Stimulated activated CD8-positive, alpha-beta memory T cell treated with anti-CD3 and anti-CD28 coated beads, Interleukin-15, amount 100 ng/mL, for 24 hours (primary cell): Measurements from ENCODE around the gene SYNM.
A peak's percentile ranks its signal among the peaks of the same experiment; 100 is the strongest.
"Not testable (repeated sequence)": the region's sequence is repeated elsewhere in the genome, so short reads cannot be mapped to it uniquely, and the experiment has no call there.

Source experiments
- DNase-seq: peaks from one replicate; pipeline ENCODE4 v3.0.0-alpha.2; 2020; ENCODE audit warnings: low read depth

The SYNM gene

GRCh38 chr15:99104788-99105513 lies at the start of gene SYNM:
SYNM (plus strand) TSS chr15:99105080; CDS start chr15:99105200, 120 bp downstream.
- no peak for DNase-seq

- no peak for DNase-seq
Measured at GRCh38 chr15:99055555-99056134, 49.2 kb upstream of the SYNM start.

- no peak for DNase-seq
Measured at GRCh38 chr15:99057020-99057419, 47.9 kb upstream of the SYNM start.

- DNase-seq, result no peak
Measured at GRCh38 chr15:99057697-99058420, 47.0 kb upstream of the SYNM start.

- no peak for DNase-seq
Measured at GRCh38 chr15:99058421-99058870, 46.4 kb upstream of the SYNM start.

GRCh38 chr15:99059010-99059981 lies 45.6 kb upstream of the SYNM start:
- DNase-seq, result peak; percentile 35

GRCh38 chr15:99060186-99060585 lies 44.7 kb upstream of the SYNM start:
- not testable (repeated sequence) for DNase-seq

GRCh38 chr15:99062226-99062625 lies 42.7 kb upstream of the SYNM start:
- DNase-seq, result no peak

GRCh38 chr15:99068186-99068585 lies 36.7 kb upstream of the SYNM start:
- DNase-seq, result no peak

- no peak for DNase-seq
Measured at GRCh38 chr15:99070208-99070607, 34.7 kb upstream of the SYNM start.

- DNase-seq, result no peak
Measured at GRCh38 chr15:99071091-99071680, 33.7 kb upstream of the SYNM start.

GRCh38 chr15:99073008-99073717 lies 31.7 kb upstream of the SYNM start:
- DNase-seq, result no peak

GRCh38 chr15:99074446-99074845 lies 30.4 kb upstream of the SYNM start:
- no peak for DNase-seq

GRCh38 chr15:99075059-99075652 lies 29.7 kb upstream of the SYNM start:
- DNase-seq, result not testable (repeated sequence)

GRCh38 chr15:99076109-99076508 lies 28.8 kb upstream of the SYNM start:
- DNase-seq, result no peak

- peak; percentile 6 for DNase-seq
Measured at GRCh38 chr15:99076555-99077308, 28.1 kb upstream of the SYNM start.

- DNase-seq, result no peak
Measured at GRCh38 chr15:99082798-99083197, 22.1 kb upstream of the SYNM start.

GRCh38 chr15:99084965-99085364 lies 19.9 kb upstream of the SYNM start:
- no peak for DNase-seq
